A375 (cell line): ENCODE data around the gene GNRHR. TPM values are rescaled to one million over a fixed set of nuclear protein-coding genes. Genes with fewer than 3 reads are reported as not detected.

Experiments used
- small RNA-seq: library from RNA; depleted of rRNA; stranded (forward); fragments of <200 nt; gene quantifications from one replicate; pipeline ENCODE3, GENCODE V24; 2014
- total RNA-seq: library from RNA; depleted of rRNA; stranded (reverse); fragments of >200 nt; shearing (Covaris generic); gene quantifications from 2 replicates; pipeline ENCODE4 v1.2.3, GENCODE V29; 2014; rRNA removed

Gene GNRHR, protein sequence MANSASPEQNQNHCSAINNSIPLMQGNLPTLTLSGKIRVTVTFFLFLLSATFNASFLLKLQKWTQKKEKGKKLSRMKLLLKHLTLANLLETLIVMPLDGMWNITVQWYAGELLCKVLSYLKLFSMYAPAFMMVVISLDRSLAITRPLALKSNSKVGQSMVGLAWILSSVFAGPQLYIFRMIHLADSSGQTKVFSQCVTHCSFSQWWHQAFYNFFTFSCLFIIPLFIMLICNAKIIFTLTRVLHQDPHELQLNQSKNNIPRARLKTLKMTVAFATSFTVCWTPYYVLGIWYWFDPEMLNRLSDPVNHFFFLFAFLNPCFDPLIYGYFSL
- not detected in 2 replicates for total RNA-seq

DNA sequence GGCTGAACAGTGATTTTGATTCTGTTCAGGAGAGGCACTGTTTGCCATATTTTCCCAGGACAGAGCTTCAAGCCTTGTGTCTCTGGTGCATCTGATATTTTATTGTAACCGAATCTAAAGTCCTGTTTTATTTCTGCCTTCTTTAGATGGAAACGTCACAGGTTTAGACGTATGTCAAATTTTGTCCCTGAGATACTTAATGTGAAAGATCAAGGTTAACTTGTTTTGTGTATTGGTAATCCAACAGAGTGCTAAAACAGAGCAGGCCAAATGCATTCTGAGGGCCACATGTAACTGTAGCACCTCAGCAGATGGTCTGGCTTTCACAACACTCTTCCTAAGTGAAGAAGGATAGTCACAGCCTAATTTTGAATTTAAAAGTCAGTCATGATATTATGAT, at the start of gene GNRHR:
GNRHR (minus strand) TSS at position 101 of the 400 bp plus-strand sequence; CDS start at position 48, 53 bp downstream.

DNA sequence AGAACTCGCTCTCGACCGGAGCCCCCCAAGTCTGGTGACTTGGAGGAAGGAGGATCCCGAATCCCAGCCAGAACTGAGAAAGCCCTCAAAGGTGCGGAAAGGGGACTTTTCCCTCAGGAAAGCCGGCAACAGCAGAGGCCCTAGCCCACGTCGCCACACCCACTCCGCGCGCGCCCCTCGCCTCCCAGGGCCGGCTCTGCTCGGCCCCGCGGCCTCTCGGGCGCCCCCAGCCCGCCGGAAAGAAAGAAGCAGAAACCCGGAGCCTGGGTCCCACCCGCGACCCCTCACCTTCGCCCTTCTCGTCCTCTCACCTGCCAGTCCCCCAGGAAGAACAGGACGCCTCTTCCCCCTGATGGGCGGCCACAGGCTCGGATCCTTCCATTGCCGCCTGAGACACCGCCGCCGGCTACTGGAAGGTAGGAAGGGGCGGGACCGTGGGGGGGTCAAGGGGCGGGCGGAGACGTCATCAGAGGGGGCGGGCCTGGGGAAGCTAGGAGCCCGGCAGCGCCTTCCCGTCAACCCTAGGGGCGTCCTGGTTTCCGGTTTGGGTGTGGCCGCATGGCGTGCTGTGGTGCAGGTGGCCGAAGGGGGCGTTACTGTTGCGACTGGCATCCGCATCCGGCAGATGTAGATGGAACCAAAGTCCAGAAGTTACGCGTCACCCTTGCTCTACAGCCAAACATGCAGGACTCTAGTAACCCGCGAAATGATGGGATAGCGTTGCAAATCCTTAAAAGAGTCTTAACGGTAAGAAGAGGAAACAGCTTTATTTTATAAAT, 53.3 kb downstream of the GNRHR start, which contains the start of gene UBA6:
UBA6 (minus strand) TSS at position 418 of the 779 bp plus-strand sequence; CDS start at position 382, 36 bp downstream.

Small RNA genes lying within 50 kb of the gene (small RNA-seq; reads per million reads assigned to genes)
- not detected for gene RF00091

Other genes with a start within 250 kb of the GNRHR start
- gene CENPC, start 208.9 kb downstream of the GNRHR start, total RNA-seq = 11.5 and 17.9 TPM in 2 replicates
- gene STAP1, start 195.7 kb downstream of the GNRHR start, total RNA-seq = not detected in 2 replicates
- 43.3 and 48.2 TPM in 2 replicates for gene UBA6, start 53.2 kb downstream of the GNRHR start, total RNA-seq
- 0.05 TPM in 1 of 2 replicates, not detected in the other for gene TMPRSS11D, start 129.6 kb upstream of the GNRHR start, total RNA-seq
- gene TMPRSS11A, start 209.1 kb upstream of the GNRHR start, total RNA-seq = 0.30 TPM in 1 of 2 replicates, not detected in the other